HL-60 (cell line): ENCODE data around the gene BAG3.

Experiments
- DNase-seq, 2 experiments: peaks; one replicate each; pipeline ENCODE4 v3.0.0-alpha.2; 2010 to 2020; ENCODE audit warnings: low read depth in 1 of 2, low spot score in 1 of 2
- H3K27ac ChIP-seq: fragments of 250-450 bp; sonication (Bioruptor Pico); replicated peaks from 2 replicates; pipeline ENCODE4 v1.5.1; 2020; ENCODE audit warnings: mild to moderate bottlenecking, moderate library complexity
- H3K27me3 ChIP-seq: fragments of 250-450 bp; sonication (Bioruptor Pico); 2 replicates; pipeline ENCODE4 v1.5.1; 2021; ENCODE audit warnings: mild to moderate bottlenecking, moderate library complexity; ENCODE audit not compliant: insufficient read depth, poor library complexity, severe bottlenecking
- H3K4me3 ChIP-seq: replicated peaks from 2 replicates; pipeline ENCODE4 v1.5.1; 2011; ENCODE audit warnings: mild to moderate bottlenecking, control low read depth, low read length; ENCODE audit not compliant: insufficient read depth
- GABPA ChIP-seq: IDR thresholded peaks from 2 replicates; pipeline ENCODE4 v1.6.1; 2012; ENCODE audit warnings: low read depth
- POLR2AphosphoS5 ChIP-seq: IDR thresholded peaks from 2 replicates; pipeline ENCODE4 v1.6.1; 2012; ENCODE audit warnings: low read depth
- SPI1 ChIP-seq: IDR thresholded peaks from 2 replicates; pipeline ENCODE4 v1.6.1; 2012; ENCODE audit warnings: low read depth, mild to moderate bottlenecking, borderline replicate concordance
- TF ChIP-seq, protein P1 (sequence below): IDR thresholded peaks from 2 replicates; pipeline ENCODE4 v1.6.1; 2012; ENCODE audit warnings: low read depth; ENCODE audit not compliant: insufficient replicate concordance
- TF ChIP-seq, protein P2 (sequence below): IDR thresholded peaks from one replicate; pipeline ENCODE4 v1.5.1; 2011; ENCODE audit warnings: low read length, control low read depth, inconsistent platforms; ENCODE audit not compliant: insufficient read depth

The BAG3 gene

DNA sequence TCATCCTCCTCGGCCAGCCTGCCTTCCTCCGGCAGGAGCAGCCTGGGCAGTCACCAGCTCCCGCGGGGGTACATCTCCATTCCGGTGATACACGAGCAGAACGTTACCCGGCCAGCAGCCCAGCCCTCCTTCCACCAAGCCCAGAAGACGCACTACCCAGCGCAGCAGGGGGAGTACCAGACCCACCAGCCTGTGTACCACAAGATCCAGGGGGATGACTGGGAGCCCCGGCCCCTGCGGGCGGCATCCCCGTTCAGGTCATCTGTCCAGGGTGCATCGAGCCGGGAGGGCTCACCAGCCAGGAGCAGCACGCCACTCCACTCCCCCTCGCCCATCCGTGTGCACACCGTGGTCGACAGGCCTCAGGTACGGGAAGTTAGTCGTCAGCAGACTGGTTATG is 21.1 kb downstream of the BAG3 start:
- no peak for DNase-seq
- TF ChIP-seq, protein P1, sequence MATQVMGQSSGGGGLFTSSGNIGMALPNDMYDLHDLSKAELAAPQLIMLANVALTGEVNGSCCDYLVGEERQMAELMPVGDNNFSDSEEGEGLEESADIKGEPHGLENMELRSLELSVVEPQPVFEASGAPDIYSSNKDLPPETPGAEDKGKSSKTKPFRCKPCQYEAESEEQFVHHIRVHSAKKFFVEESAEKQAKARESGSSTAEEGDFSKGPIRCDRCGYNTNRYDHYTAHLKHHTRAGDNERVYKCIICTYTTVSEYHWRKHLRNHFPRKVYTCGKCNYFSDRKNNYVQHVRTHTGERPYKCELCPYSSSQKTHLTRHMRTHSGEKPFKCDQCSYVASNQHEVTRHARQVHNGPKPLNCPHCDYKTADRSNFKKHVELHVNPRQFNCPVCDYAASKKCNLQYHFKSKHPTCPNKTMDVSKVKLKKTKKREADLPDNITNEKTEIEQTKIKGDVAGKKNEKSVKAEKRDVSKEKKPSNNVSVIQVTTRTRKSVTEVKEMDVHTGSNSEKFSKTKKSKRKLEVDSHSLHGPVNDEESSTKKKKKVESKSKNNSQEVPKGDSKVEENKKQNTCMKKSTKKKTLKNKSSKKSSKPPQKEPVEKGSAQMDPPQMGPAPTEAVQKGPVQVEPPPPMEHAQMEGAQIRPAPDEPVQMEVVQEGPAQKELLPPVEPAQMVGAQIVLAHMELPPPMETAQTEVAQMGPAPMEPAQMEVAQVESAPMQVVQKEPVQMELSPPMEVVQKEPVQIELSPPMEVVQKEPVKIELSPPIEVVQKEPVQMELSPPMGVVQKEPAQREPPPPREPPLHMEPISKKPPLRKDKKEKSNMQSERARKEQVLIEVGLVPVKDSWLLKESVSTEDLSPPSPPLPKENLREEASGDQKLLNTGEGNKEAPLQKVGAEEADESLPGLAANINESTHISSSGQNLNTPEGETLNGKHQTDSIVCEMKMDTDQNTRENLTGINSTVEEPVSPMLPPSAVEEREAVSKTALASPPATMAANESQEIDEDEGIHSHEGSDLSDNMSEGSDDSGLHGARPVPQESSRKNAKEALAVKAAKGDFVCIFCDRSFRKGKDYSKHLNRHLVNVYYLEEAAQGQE = no peak
- TF ChIP-seq, protein P2, sequence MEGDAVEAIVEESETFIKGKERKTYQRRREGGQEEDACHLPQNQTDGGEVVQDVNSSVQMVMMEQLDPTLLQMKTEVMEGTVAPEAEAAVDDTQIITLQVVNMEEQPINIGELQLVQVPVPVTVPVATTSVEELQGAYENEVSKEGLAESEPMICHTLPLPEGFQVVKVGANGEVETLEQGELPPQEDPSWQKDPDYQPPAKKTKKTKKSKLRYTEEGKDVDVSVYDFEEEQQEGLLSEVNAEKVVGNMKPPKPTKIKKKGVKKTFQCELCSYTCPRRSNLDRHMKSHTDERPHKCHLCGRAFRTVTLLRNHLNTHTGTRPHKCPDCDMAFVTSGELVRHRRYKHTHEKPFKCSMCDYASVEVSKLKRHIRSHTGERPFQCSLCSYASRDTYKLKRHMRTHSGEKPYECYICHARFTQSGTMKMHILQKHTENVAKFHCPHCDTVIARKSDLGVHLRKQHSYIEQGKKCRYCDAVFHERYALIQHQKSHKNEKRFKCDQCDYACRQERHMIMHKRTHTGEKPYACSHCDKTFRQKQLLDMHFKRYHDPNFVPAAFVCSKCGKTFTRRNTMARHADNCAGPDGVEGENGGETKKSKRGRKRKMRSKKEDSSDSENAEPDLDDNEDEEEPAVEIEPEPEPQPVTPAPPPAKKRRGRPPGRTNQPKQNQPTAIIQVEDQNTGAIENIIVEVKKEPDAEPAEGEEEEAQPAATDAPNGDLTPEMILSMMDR = no peak
- no peak for TF ChIP-seq SPI1
- TF ChIP-seq POLR2AphosphoS5 = no peak
- TF ChIP-seq GABPA = no peak
- Histone ChIP-seq H3K27ac (no peak overlapping the region), H3K4me3 (no peak overlapping the region), H3K27me3 (no peaks in the 10 kb centered on the region)

DNA sequence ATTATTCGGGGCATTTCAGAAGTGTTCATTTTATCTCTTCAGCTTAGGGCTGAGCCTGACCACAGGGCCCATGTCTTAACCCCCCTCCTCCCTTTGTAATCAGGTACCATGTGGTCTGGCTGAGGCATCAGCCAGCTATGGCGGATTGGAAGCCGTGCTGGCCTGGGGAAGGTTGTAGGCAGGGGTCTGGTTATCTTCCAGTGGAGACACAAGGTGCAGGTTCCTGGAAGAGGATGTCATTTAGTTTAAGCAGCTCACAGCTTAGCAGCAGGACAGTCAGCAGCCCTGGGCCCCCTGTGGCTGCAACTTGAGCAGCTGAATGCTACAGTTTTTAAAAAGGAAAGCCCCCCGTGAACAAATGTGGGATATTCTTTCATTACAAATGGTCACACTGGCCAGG is 22.1 kb downstream of the BAG3 start:
- TF ChIP-seq SPI1 (no peak), GABPA (no peak)
- TF ChIP-seq, protein P1 = no peak
- Histone ChIP-seq H3K4me3 (no peak overlapping the region), H3K27ac (no peak overlapping the region), H3K27me3 (no peaks in the 10 kb centered on the region)
- no peak for DNase-seq

DNA sequence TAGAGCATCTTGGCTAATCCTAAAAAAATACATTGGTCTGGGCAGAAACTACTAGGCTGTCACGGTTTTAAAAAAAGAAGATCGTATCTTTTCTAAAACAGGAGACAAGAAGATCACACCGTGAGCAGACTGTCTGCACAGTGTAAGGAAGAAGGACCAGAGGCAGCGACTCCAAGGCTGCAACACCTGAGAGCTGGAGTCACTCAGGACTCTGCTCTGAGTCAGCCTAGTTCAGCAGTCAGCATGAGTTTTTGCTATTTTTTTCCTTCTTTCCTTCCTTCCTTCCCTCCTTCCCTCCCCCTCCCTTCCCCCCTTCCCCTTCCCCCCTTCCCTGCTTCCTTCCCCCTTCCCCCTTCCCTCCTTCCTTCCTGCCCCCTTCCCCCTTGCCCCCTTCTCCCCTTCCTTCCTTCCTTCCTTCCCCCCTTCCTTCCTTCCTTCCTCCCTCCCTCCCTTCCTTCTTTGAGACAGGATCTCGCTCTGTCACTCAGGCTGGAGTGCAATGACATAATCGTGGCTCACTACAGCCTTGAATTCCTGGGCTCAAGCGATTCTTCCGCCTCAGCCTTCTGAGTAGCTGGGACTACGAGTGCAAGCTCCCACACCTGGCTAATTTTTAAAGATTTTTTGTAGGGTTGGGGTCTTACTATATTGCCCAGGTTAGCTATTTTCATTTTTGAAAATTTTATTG is 24.4 kb downstream of the BAG3 start:
- no peak overlapping the region for H3K4me3 ChIP-seq
- H3K27me3 ChIP-seq = no peaks in the 10 kb centered on the region
- TF ChIP-seq SPI1 = no peak
- no peak for TF ChIP-seq GABPA
- TF ChIP-seq, protein P1 = no peak
- TF ChIP-seq, protein P2 = no peak
- TF ChIP-seq POLR2AphosphoS5 = no peak
- H3K27ac ChIP-seq = no peak overlapping the region
- peak in 1 of 2 experiments; percentile 5 for DNase-seq
